Endodermal cell (in vitro differentiated cells): ENCODE results near the gene PGK2. TPM values are rescaled to one million over a fixed set of nuclear protein-coding genes. Genes with fewer than 3 reads are reported as not detected.

ENCODE experiments used
- DNase-seq: peaks from one replicate; pipeline ENCODE4 v3.0.0-alpha.2; 2017
- H3K27ac ChIP-seq: 2 replicates; pipeline ENCODE4 v1.5.1; 2013; ENCODE audit warnings: mild to moderate bottlenecking, low read depth, low read length, moderate library complexity
- H3K27me3 ChIP-seq: 2 replicates; pipeline ENCODE4 v1.6.1; 2013; ENCODE audit warnings: mild to moderate bottlenecking, low read length, moderate library complexity; ENCODE audit not compliant: insufficient read depth, control insufficient read depth, poor library complexity, severe bottlenecking
- H3K36me3 ChIP-seq: 2 replicates; pipeline ENCODE4 v1.7.0; 2013; ENCODE audit warnings: mild to moderate bottlenecking, low read length, moderate library complexity; ENCODE audit not compliant: control insufficient read depth, insufficient read depth
- H3K4me1 ChIP-seq: one replicate; pipeline ENCODE4 v1.7.0; 2013; ENCODE audit warnings: low read length; ENCODE audit not compliant: control insufficient read depth, insufficient read depth
- H3K4me3 ChIP-seq: 2 replicates; pipeline ENCODE4 v1.5.1; 2013; ENCODE audit warnings: mild to moderate bottlenecking, low read length, moderate library complexity
- H3K9ac ChIP-seq: 2 replicates; pipeline ENCODE4 v1.6.1; 2013; ENCODE audit warnings: mild to moderate bottlenecking, low read length, moderate library complexity; ENCODE audit not compliant: poor library complexity, severe bottlenecking; ENCODE audit errors: extremely low read depth
- H3K9me3 ChIP-seq: 2 replicates; pipeline ENCODE4 v1.6.1; 2013; ENCODE audit warnings: mild to moderate bottlenecking, low read length, moderate library complexity; ENCODE audit not compliant: control insufficient read depth
- H3K27ac Mint-ChIP-seq: 2 replicates; pipeline ENCODE4 v1.8.0; 2020; ENCODE audit warnings: mixed read lengths
- H3K27me3 Mint-ChIP-seq: 2 replicates; pipeline ENCODE4 v1.8.0; 2021; ENCODE audit warnings: mild to moderate bottlenecking, mixed read lengths; ENCODE audit not compliant: insufficient read depth
- H3K36me3 Mint-ChIP-seq: 2 replicates; pipeline ENCODE4 v1.8.0; 2020; ENCODE audit warnings: low read depth, mixed read lengths
- H3K4me1 Mint-ChIP-seq: 2 replicates; pipeline ENCODE4 v1.8.0; 2020; ENCODE audit warnings: mixed read lengths
- H3K4me3 Mint-ChIP-seq: 2 replicates; pipeline ENCODE4 v1.8.0; 2020; ENCODE audit warnings: mild to moderate bottlenecking, moderate library complexity, mixed read lengths
- H3K9me3 Mint-ChIP-seq: 2 replicates; pipeline ENCODE4 v1.8.0; 2020; ENCODE audit warnings: mild to moderate bottlenecking, mixed read lengths
- CTCF ChIP-seq: fragments of 200-600 bp; sonication (generic); conservative IDR thresholded peaks from 2 replicates; pipeline ENCODE4 v1.5.0; 2021; ENCODE audit warnings: antibody characterized with exemption, mild to moderate bottlenecking
- WGBS, 2 experiments: methylation state at CpG; one replicate each; pipeline versions ENCODE4 v1.1.5 to v1.1.7; 2013; ENCODE audit warnings: missing lambda C conversion rate in 2 of 2, mixed read lengths in 1 of 2; ENCODE audit not compliant: insufficient coverage in 1 of 2, insufficient read length in 1 of 2; 5-methylcytosine and 5-hydroxymethylcytosine counted together
- total RNA-seq, 2 donors: library from RNA; stranded (reverse); fragmentation: NEBNext Ultra II Directional in 1 of 2; extraction: Animal tissue kit (Norgen Biotek cat#: 25700) in 1 of 2; gene quantifications; 2 replicates in 1 of 2; 3 replicates in 1 of 2; pipeline ENCODE4 v1.2.1, GENCODE V29; 2021

Gene PGK2
- total RNA-seq, 2 donors from 2014 or later, result not detected

DNA sequence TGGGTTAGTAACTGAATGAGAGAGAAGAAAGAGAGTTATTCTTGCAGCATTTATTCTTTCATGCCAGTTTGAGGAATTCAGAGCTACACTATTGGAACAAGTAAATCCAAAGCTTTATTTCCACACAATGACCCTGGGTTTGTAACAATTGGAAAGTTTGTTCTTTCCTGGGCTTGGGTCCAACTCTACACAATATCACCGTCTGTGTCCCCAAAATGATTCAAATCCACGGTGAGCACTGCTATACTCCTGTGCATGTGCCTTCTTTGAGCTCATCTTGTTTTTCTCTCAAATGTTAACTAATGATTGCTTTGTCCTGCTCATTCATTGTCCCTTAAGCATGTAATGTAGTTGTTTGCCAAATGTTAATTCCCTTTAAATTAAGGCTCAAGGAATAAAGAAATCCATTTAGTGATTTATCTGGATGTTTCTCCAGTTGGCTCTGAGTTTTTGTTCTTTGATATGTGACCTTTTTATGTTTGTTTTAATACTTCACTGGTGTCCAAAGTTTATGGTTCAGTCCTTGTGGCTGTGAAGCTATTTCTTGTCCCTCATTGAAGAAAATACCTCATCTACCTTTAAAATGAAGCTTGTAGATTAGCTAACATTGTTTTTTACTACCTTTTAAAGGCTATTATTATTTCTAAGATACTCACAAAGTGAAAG lies 22.4 kb downstream of the PGK2 start:
- no peaks in the 10 kb centered on the region for H3K4me1 ChIP-seq
- Mint-ChIP-seq H3K27ac (no peak overlapping the region), H3K27me3 (no peaks in the 10 kb centered on the region), H3K9me3 (no peaks in the 10 kb centered on the region), H3K4me3 (no peak overlapping the region), H3K4me1 (no peaks in the 10 kb centered on the region), H3K36me3 (no peaks in the 10 kb centered on the region)
- TF ChIP-seq CTCF, result no peak
- no peaks in the 10 kb centered on the region for H3K27me3 ChIP-seq
- no peak for DNase-seq
- H3K36me3 ChIP-seq, result no peaks in the 10 kb centered on the region
- no peak overlapping the region for H3K27ac ChIP-seq
- WGBS, 2 experiments, result 86 to 88% methylated on average over 2 of the region's 2 CpGs
- no peak overlapping the region for H3K9ac ChIP-seq
- H3K9me3 ChIP-seq, result no peaks in the 10 kb centered on the region
- no peak overlapping the region for H3K4me3 ChIP-seq

DNA sequence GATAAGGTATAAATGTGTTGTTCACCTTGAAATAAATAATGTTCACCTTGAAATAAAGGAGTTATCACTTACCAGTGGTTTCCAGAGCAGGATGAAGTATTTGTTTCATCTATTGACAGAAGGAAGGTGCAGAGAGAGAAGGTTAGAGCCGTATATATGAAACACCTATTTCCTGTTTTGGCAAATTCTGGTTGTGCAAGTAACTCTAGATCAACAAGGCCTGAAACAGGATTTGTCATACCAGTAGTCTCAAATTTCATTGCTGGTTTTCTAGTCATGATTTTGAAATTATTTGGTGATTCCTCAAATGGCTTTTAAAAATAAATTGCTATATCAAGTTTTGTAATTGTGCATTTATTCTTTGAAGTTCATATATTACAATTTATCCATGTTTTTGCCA lies 42.8 kb downstream of the PGK2 start, which contains the start of gene CRISP3:
CRISP3 (minus strand) TSS at position 130 of the 400 bp plus-strand sequence; CDS start at position 109, 21 bp downstream.
- Mint-ChIP-seq H3K4me1 (peaks cover 3% of the 10 kb centered on the region), H3K4me3 (no peak within 1 kb of the TSS)
- H3K9ac ChIP-seq, result no peak within 1 kb of the TSS

GRCh38 chr6:49743429-49743828 lies 43.7 kb downstream of the PGK2 start:
- H3K27ac ChIP-seq, result no peak overlapping the region
- no peak overlapping the region for H3K4me3 Mint-ChIP-seq
- peaks cover under 1% of the 10 kb centered on the region for H3K4me1 Mint-ChIP-seq
- DNase-seq, result no peak
- no peaks in the 10 kb centered on the region for H3K9me3 ChIP-seq
- TF ChIP-seq CTCF, result no peak
- H3K9ac ChIP-seq, result no peak overlapping the region
- H3K36me3 Mint-ChIP-seq, result no peaks in the 10 kb centered on the region
- no peak overlapping the region for H3K4me3 ChIP-seq
- no peaks in the 10 kb centered on the region for H3K36me3 ChIP-seq
- WGBS, 2 experiments, result 94% methylated on average over 3 of the region's 4 CpGs; no CpG with 5 or more reads in 1 of the 2 experiments
- no peaks in the 10 kb centered on the region for H3K9me3 Mint-ChIP-seq
- no peak overlapping the region for H3K27ac Mint-ChIP-seq
- H3K27me3 Mint-ChIP-seq, result no peaks in the 10 kb centered on the region
- H3K27me3 ChIP-seq, result no peaks in the 10 kb centered on the region
- H3K4me1 ChIP-seq, result no peaks in the 10 kb centered on the region

More for the DNA sequence above, 42.8 kb downstream of the PGK2 start, which contains the start of gene CRISP3:
- Mint-ChIP-seq H3K36me3 (no peaks in the 10 kb centered on the region), H3K9me3 (no peaks in the 10 kb centered on the region), H3K27me3 (no peaks in the 10 kb centered on the region), H3K27ac (no peak within 1 kb of the TSS)
- Histone ChIP-seq H3K4me3 (no peak within 1 kb of the TSS), H3K27me3 (no peaks in the 10 kb centered on the region), H3K36me3 (no peaks in the 10 kb centered on the region), H3K9me3 (no peaks in the 10 kb centered on the region), H3K27ac (no peak within 1 kb of the TSS), H3K4me1 (no peaks in the 10 kb centered on the region)
- WGBS, 2 experiments, result 100% methylated on average over 1 of the region's 1 CpG
- no peak for DNase-seq
- TF ChIP-seq CTCF, result no peak
